Sigmoid colon (tissue), 7 donors: ENCODE measurements around the gene WDR48. TPM values are rescaled to one million over a fixed set of nuclear protein-coding genes. Genes with fewer than 3 reads are reported as not detected.
"Not testable (repeated sequence)": the region's sequence is repeated elsewhere in the genome, so short reads cannot be mapped to it uniquely, and the experiment has no call there.

ENCODE experiments used
- DNase-seq: peaks from one replicate; pipeline ENCODE4 v3.0.0-alpha.2; 2019
- H3K27ac ChIP-seq, 4 donors: fragments of 200-600 bp; sonication (generic); one replicate each; pipeline ENCODE4 v1.5.1; 2016 to 2019; ENCODE audit warnings: mild to moderate bottlenecking in 1 of 4
- H3K27me3 ChIP-seq, 3 donors: fragments of 200-600 bp; sonication (generic); one replicate each; pipeline ENCODE4 v1.5.1; 2019; ENCODE audit warnings: mild to moderate bottlenecking in 1 of 3
- H3K36me3 ChIP-seq, 4 donors: fragments of 200-600 bp; sonication (generic); one replicate each; pipeline ENCODE4 v1.5.1; 2016 to 2019
- H3K4me1 ChIP-seq, 4 donors: fragments of 200-600 bp; sonication (generic); one replicate each; pipeline ENCODE4 v1.5.1; 2017 to 2019
- H3K4me3 ChIP-seq, 4 donors: fragments of 200-600 bp; sonication (generic); one replicate each; pipeline ENCODE4 v1.5.1; 2017 to 2019; ENCODE audit warnings: mild to moderate bottlenecking in 2 of 4, moderate library complexity in 1 of 4
- H3K9me3 ChIP-seq, 4 donors: fragments of 200-600 bp in 3 of 4; sonication (generic) in 3 of 4; one replicate each; pipeline versions ENCODE4 v1.5.1 to v1.6.1; 2013 to 2019
- EP300 ChIP-seq, 4 donors: sonication (generic); formaldehyde crosslinking; IDR thresholded peaks; one replicate each; pipeline ENCODE4 v1.6.1; 2017; ENCODE audit warnings: antibody characterized with exemption in 4 of 4
- POLR2A ChIP-seq, 2 donors: fragments of 450-650 bp; IDR thresholded peaks; one replicate each; pipeline ENCODE4 v1.6.1; 2016; ENCODE audit warnings: antibody characterized with exemption in 2 of 2, mild to moderate bottlenecking in 2 of 2, moderate library complexity in 2 of 2
- POLR2AphosphoS5 ChIP-seq, 4 donors: sonication (generic); formaldehyde crosslinking; IDR thresholded peaks; one replicate each; pipeline ENCODE4 v1.6.1; 2017; ENCODE audit warnings: antibody characterized with exemption in 4 of 4
- WGBS, 2 donors: extraction: QIAGEN DNeasy Blood & Tissue Kit; methylation state at CpG; one replicate each; pipeline ENCODE4 v1.1.7; 2013; 5-methylcytosine and 5-hydroxymethylcytosine counted together
- intact Hi-C: fragments of 100-400 bp; cut with DNase I; formaldehyde crosslinking; loops from one replicate; pipeline ENCODE4 v1.15.1; 2023
- polyA plus RNA-seq, 3 donors: library from polyadenylated mRNA; stranded (reverse); fragments of 200-250 nt; gene quantifications; one replicate each; pipeline ENCODE4 v1.2.3, GENCODE V29; 2013
- total RNA-seq, 4 donors: library from RNA; depleted of rRNA; stranded (reverse); fragments of >200 nt; gene quantifications; one replicate each; pipeline ENCODE4 v1.1.0, GENCODE V29; 2016
- TF ChIP-seq, protein P1 (sequence below), 4 experiments: fragments of 450-650 bp in 3 of 4; fragments of 200-600 bp in 1 of 4; IDR thresholded peaks; one replicate each; pipeline ENCODE4 v1.5.1; 2016 to 2019; ENCODE audit warnings: antibody characterized with exemption in 4 of 4, mild to moderate bottlenecking in 3 of 4, moderate library complexity in 2 of 4
- donor health status: healthy with polysubstance abuse.
- donor health status: Bipolar disorder and iron deficiency.
- donor health status: healthy.

WDR48 gene
- total and polyA plus RNA-seq, 7 donors = 15.3 to 50.2 (median 37.4) TPM

GRCh38 chr3:39053696-39054095, 1.9 kb downstream of the WDR48 start:
- 58 to 87% methylated on average over 2 of the region's 2 CpGs for WGBS, 2 donors
- no peaks in the 10 kb centered on the region for H3K9me3 ChIP-seq
- no peak overlapping the region for H3K4me3 ChIP-seq
- intact Hi-C loops = loop anchor here (5.0 to 10.0 kb wide), 3 partner anchors 54 to 1401 kb away; partner anchors contain the start of genes ACVR2B, GORASP1, RPL14 and TTC21A
- no peak for TF ChIP-seq POLR2AphosphoS5 (IDR thresholded peaks at IDR 0.05)
- TF ChIP-seq, protein P1, sequence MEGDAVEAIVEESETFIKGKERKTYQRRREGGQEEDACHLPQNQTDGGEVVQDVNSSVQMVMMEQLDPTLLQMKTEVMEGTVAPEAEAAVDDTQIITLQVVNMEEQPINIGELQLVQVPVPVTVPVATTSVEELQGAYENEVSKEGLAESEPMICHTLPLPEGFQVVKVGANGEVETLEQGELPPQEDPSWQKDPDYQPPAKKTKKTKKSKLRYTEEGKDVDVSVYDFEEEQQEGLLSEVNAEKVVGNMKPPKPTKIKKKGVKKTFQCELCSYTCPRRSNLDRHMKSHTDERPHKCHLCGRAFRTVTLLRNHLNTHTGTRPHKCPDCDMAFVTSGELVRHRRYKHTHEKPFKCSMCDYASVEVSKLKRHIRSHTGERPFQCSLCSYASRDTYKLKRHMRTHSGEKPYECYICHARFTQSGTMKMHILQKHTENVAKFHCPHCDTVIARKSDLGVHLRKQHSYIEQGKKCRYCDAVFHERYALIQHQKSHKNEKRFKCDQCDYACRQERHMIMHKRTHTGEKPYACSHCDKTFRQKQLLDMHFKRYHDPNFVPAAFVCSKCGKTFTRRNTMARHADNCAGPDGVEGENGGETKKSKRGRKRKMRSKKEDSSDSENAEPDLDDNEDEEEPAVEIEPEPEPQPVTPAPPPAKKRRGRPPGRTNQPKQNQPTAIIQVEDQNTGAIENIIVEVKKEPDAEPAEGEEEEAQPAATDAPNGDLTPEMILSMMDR (IDR thresholded peaks at IDR 0.05) = no peak
- TF ChIP-seq POLR2A (IDR thresholded peaks at IDR 0.05) = no peak
- no peak for TF ChIP-seq EP300 (IDR thresholded peaks at IDR 0.05)
- no peak overlapping the region for H3K27ac ChIP-seq
- peaks cover 0 to 20% (median 16%) of the 10 kb centered on the region in 4 donors for H3K4me1 ChIP-seq
- no peaks in the 10 kb centered on the region for H3K27me3 ChIP-seq
- DNase-seq = no peak
- H3K36me3 ChIP-seq = peaks cover 0 to 4% (median 0%) of the 10 kb centered on the region in 4 donors

GRCh38 chr3:39056151-39056550, 4.3 kb downstream of the WDR48 start:
- intact Hi-C loops = loop anchor here (10.0 kb wide), 2 partner anchors 601 to 1399 kb away; partner anchors contain the start of genes ACVR2B and RPL14

GRCh38 chr3:39061228-39061627, 9.4 kb downstream of the WDR48 start:
- H3K36me3 ChIP-seq = not testable (repeated sequence)

More at GRCh38 chr3:39056151-39056550, 4.3 kb downstream of the WDR48 start:
- TF ChIP-seq EP300 (IDR thresholded peaks at IDR 0.05) (no peak), POLR2AphosphoS5 (IDR thresholded peaks at IDR 0.05) (no peak), POLR2A (IDR thresholded peaks at IDR 0.05) (no peak)
- TF ChIP-seq, protein P1 (IDR thresholded peaks at IDR 0.05) = no peak
- H3K4me1 ChIP-seq = peaks cover 0 to 18% (median 16%) of the 10 kb centered on the region in 4 donors
- 76 to 81% methylated on average over 3 of the region's 3 CpGs for WGBS, 2 donors
- no peaks in the 10 kb centered on the region for H3K9me3 ChIP-seq
- H3K36me3 ChIP-seq = peaks cover 0 to 4% (median 0%) of the 10 kb centered on the region in 4 donors
- no peak for DNase-seq
- no peak overlapping the region for H3K27ac ChIP-seq
- no peaks in the 10 kb centered on the region for H3K27me3 ChIP-seq
- H3K4me3 ChIP-seq = no peak overlapping the region

GRCh38 chr3:39062180-39062579, 10.4 kb downstream of the WDR48 start:
- H3K4me3 ChIP-seq = no peak overlapping the region
- intact Hi-C loops = no loop called here
- H3K27ac ChIP-seq = no peak overlapping the region
- WGBS, 2 donors = 22 to 73% methylated on average over 1 of the region's 1 CpG
- no peaks in the 10 kb centered on the region for H3K27me3 ChIP-seq
- no peak for TF ChIP-seq POLR2AphosphoS5 (IDR thresholded peaks at IDR 0.05)
- TF ChIP-seq, protein P1 (IDR thresholded peaks at IDR 0.05) = no peak
- no peak for TF ChIP-seq EP300 (IDR thresholded peaks at IDR 0.05)
- no peak for TF ChIP-seq POLR2A (IDR thresholded peaks at IDR 0.05)
- no peaks in the 10 kb centered on the region for H3K9me3 ChIP-seq
- no peak for DNase-seq
- H3K36me3 ChIP-seq = peaks cover 0 to 19% (median 2%) of the 10 kb centered on the region in 4 donors
- H3K4me1 ChIP-seq = no peaks in the 10 kb centered on the region

More at GRCh38 chr3:39061228-39061627, 9.4 kb downstream of the WDR48 start:
- H3K27ac ChIP-seq, H3K4me3 ChIP-seq, H3K9me3 ChIP-seq, H3K27me3 ChIP-seq, intact Hi-C loops, H3K4me1 ChIP-seq, DNase-seq: not testable (repeated sequence)
- 56 to 82% methylated on average over 2 of the region's 2 CpGs for WGBS, 2 donors

DNA sequence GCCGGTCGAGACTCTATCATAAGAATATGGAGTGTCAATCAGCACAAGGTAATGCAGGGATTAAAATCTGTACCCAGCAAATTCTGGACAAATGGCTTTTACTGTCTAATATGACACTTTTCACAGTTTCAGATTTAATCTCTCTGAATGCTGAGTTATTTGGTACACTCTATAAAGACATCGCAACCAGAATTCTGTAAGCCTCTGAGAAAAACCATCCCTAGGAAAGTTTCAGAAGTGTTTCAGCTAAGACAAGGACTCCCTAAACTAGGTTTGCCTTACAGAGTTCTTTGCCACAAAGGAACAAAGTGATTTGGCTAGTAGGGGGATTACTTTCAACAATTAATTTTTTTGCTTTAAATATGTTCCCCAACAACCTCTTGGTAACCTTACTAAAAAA, 11.3 kb downstream of the WDR48 start:
- Histone ChIP-seq H3K27me3 (no peaks in the 10 kb centered on the region), H3K4me1 (no peaks in the 10 kb centered on the region), H3K4me3 (no peak overlapping the region), H3K36me3 (peaks cover 0 to 28% (median 2%) of the 10 kb centered on the region in 4 donors), H3K9me3 (no peaks in the 10 kb centered on the region), H3K27ac (no peak overlapping the region)
- intact Hi-C loops = no loop called here
- WGBS, 2 donors = 93 to 94% methylated on average over 3 of the region's 3 CpGs
- TF ChIP-seq, protein P1 (IDR thresholded peaks at IDR 0.05) = no peak
- no peak for TF ChIP-seq POLR2AphosphoS5 (IDR thresholded peaks at IDR 0.05)
- TF ChIP-seq EP300 (IDR thresholded peaks at IDR 0.05) = no peak
- TF ChIP-seq POLR2A (IDR thresholded peaks at IDR 0.05) = no peak
- DNase-seq = no peak
